ENCODE measurements around the gene SAMHD1.

Gene SAMHD1

GRCh38 chr20:36871640-36872570, 79.6 kb downstream of the SAMHD1 start:
- DNase-seq, result no peak

- DNase-seq, result no peak
Observed at GRCh38 chr20:36866681-36867495, 84.6 kb downstream of the SAMHD1 start.

- DNase-seq, result no peak
Observed at GRCh38 chr20:36866164-36866563, 85.3 kb downstream of the SAMHD1 start.

GRCh38 chr20:36865861-36866149, 85.7 kb downstream of the SAMHD1 start:
- no peak for DNase-seq

- DNase-seq, result peak; percentile 69
Observed at GRCh38 chr20:36865076-36865860, 86.2 kb downstream of the SAMHD1 start.

- no peak for DNase-seq
Observed at GRCh38 chr20:36862857-36863668, 88.4 kb downstream of the SAMHD1 start.

- peak; percentile 87 for DNase-seq
Observed at GRCh38 chr20:36861875-36862801, 89.4 kb downstream of the SAMHD1 start.

- no peak for DNase-seq
Observed at GRCh38 chr20:36861625-36861874, 90.0 kb downstream of the SAMHD1 start.

GRCh38 chr20:36860811-36861624, 90.5 kb downstream of the SAMHD1 start:
- no peak for DNase-seq

GRCh38 chr20:36860339-36860738, 91.2 kb downstream of the SAMHD1 start:
- DNase-seq, result no peak

GRCh38 chr20:36859700-36860330, 91.7 kb downstream of the SAMHD1 start:
- no peak for DNase-seq

- no peak for DNase-seq
Observed at GRCh38 chr20:36859282-36859555, 92.3 kb downstream of the SAMHD1 start.

GRCh38 chr20:36856691-36857635, 94.5 kb downstream of the SAMHD1 start:
- DNase-seq, result no peak

GRCh38 chr20:36856195-36856594, 95.3 kb downstream of the SAMHD1 start:
- no peak for DNase-seq

GRCh38 chr20:36855241-36855657, 96.3 kb downstream of the SAMHD1 start:
- DNase-seq, result no peak

- DNase-seq, result no peak
Observed at GRCh38 chr20:36854348-36855240, 96.9 kb downstream of the SAMHD1 start.

GRCh38 chr20:36852187-36852586, 99.3 kb downstream of the SAMHD1 start:
- DNase-seq, result no peak

GRCh38 chr20:36851490-36851889, 100.0 kb downstream of the SAMHD1 start:
- DNase-seq, result no peak

Measured in NCI-H510A (cell line).